ENCODE measurements around the gene TUFT1.
"Not testable (repeated sequence)": the region's sequence is repeated elsewhere in the genome, so short reads cannot be mapped to it uniquely, and the experiment has no call there.

Gene TUFT1

DNA sequence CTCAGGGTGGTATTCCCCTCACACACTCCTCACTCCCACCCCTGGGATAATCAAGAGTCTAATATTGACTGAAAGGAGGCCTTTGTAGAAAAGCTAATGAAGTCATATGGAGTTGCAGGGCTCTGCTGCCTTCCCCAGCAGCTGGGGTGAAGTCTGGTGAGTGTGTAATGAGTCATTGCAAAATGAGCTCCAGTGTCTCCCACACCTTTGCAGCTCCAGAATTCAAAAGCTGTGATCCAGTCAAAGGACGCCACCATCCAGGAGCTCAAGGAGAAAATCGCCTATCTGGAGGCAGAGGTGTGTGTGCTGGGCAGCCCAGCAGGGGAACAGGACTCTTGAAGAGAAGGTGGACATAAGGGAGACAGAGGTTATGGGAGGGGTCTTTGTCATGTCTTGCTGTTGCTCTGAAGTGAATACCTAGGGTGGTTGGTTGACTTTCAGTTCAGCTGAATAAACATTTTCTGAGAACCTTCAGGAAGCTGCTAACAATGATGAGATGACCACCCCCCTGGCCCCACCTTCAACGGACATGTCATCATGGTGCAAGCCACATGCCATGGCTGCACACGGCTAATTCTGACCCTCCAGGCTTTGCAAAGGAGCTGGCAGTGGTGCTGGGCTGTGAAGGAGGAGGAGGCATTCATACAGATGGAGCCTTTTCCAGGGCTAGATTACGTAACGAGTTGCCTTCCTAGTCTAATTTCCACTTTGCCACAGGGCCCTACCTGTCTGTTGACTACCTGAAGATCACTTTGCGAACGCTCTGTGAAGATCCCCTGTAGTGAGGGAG, 39.5 kb downstream of the TUFT1 start:
- DNase-seq (ENCODE audit: low read depth in 2 of 3, low spot score in 1 of 3): no peak

DNA sequence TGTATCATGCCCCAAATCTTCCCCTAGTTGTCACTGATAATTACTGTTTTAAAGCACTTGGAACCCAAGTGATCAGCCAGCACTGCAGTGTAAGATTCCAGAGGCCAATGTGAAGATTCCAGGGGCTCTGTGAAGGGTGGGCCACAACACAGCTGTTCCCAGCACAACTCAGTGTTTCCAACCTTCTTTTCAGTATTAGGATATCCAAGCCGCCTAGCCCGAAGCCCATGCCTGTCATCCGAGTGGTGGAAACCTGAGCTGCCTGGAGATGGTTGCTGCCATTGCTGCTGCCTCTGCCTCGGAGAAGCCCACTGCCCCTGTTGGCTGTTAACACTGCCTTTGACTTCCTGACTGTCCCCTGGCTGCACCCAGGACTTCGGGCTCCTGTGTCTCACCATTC, 41.3 kb downstream of the TUFT1 start:
- no peak for DNase-seq (ENCODE audit: low read depth in 2 of 3, low spot score in 1 of 3)

DNA sequence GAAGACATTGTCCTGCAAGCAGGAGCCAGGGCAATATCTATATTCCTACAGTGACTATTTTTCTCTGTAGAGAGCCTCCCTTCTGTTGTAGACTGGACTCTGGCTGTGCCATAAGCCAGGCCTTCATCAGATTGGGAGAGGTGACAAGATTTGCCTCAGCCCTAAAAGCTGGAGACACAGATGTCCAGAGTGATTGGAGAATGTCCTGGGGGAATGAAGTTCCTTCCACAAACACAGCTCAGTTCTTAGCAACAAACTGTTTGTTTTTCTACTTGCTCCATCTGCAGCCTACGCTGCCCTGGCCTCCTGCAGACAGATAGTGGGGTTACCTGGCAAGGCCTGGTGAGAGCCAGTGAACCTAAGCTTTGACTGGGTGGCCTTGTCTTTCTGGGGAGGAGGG, 41.8 kb downstream of the TUFT1 start:
- no peak for DNase-seq (ENCODE audit: low read depth in 2 of 3, low spot score in 1 of 3)

DNA sequence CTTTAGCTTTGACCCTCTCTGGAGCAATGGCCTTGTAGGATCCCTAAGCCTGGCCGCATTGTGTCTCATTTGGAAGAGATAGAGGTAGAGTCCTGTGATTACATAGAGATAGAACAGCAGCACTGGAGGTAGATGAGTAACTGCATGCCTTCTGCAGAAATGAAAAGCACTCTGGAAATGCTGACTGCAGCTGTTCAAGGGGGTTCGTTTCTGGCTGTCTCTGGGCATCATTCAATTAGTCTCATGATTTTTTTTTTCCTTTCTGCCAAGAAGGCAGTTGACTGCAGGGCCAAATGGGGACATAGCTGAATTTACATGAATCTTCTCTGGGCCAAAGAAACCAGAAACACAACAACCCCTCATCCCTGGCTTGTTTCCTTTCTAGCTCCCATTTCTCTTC, 43.7 kb downstream of the TUFT1 start:
- no peak for DNase-seq (ENCODE audit: low read depth in 2 of 3, low spot score in 1 of 3)

DNA sequence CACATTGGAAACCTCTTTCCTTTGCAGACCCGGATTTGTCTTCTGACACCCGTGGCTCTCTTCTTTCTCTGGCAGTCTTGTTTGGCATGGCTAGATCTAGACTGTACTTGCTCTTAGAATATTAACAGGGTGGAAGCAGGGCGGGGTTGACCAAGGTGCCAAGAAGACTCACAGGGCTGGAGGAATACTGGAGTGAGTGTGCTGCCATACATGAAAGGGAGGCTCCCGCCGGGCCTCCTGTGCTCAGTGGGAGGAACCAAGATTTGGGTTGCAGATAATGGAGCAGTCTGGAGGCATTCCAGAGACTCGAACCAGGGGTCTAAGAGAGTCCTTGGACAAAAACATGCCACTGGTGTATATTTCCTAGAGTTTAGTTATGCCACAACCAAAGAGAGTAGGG, 44.2 kb downstream of the TUFT1 start:
- DNase-seq (ENCODE audit: low read depth in 2 of 3, low spot score in 1 of 3): no peak

DNA sequence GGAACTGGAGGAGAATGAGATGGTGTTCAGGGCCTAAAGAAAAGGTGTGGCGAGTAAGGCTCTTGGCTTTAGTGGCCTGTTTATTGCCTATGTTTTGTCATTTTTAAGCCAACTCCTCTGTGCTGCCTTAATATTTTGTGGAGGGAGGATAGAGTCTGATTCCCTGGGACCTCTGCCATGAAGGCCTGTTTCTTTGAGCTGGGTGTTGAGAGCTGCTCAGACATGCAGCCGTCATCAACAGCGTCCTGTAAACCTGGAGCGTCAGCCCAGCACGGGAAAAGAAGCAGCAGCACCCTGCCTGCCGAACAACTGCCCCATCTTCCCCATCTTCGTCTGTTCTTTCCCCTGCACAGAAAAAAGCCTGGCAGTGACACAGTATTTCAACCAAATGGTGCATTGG, 44.7 kb downstream of the TUFT1 start:
- DNase-seq (ENCODE audit: low read depth in 2 of 3, low spot score in 1 of 3): no peak

DNA sequence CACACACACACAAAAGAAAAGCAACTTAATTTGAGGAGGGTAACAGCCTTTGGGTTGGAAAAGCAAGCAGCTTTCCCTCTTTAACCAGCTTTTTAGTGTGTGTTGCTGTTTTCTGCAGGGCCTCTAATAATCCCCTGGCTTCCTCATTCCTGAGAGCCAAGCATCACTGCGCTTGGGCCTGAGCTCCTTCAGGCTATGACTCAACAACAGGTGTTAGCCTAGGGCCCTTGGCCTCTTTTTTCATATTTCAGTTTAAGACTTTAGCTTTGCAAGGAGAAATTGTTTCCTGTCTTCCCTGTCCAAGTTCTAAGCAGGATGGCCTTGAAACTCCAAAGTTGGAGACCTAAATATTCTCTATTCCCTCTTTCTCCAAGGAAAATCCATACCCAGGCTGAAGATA, 45.5 kb downstream of the TUFT1 start:
- no peak for DNase-seq (ENCODE audit: low read depth in 2 of 3, low spot score in 1 of 3)

DNA sequence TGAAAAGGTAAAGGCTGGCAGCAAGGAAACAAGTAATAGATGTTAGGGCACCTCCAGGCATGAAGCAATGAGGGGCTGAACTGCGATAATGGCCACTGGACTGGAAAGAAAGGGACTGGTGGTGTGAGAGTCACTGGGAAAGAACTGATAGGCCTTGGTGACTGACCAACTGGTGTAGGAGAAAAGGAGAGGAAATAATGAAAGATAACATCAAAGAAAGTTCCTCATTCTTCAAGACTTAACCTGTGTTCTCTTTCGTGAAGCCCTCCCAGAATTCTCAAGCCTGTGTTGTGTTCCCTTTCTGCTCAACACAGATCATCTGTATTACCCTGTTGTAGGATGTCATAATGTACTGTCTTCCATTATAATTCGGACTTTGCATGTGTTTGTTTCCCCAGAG, 50.9 kb downstream of the TUFT1 start:
- no peak for DNase-seq (ENCODE audit: low read depth in 2 of 3, low spot score in 1 of 3)

DNA sequence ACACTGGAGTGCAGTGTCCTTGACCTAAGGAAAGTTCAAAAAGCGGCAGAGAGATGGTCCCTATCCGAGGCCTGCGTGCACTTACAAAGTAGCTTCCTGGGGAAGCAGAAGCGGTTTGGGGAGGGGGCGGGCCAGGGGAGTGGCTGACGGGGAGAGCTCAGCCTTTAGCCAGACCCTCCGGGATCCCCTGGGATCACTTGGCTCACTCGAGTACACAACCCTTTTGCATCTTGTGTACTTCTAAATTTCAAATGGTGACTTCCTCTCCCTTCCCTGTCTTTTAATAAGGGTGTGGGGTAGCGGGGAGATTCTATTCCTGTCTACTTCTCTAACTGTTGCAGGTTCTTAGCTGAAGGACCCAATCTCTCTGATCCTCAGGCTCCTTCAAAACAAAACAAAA, 53.6 kb downstream of the TUFT1 start:
- DNase-seq (ENCODE audit: low read depth in 2 of 3, low spot score in 1 of 3): no peak

DNA sequence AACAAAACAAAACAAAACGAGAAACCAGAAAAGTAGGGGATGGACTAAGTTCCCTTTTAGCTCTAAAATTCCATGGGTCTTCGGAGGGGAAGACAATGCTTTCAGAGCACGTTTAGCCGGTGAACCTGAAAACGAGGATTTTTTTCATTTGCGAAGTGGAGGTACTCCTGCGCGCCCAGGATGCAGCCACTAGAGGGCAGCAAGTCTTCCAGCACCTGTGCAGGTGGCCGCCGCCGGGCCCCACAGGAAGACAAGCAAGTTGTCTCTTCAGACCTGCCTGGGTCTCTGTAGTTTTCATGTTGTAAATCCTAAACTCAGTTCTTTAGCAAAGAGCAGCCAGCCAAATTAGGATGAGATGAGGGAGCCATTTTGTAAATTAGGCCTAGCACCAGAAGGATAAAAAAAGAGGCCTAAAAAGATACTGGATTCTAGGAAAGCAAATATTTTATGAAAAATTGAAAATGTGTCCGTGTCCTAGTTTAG, 54.1 kb downstream of the TUFT1 start:
- DNase-seq (ENCODE audit: low read depth in 2 of 3, low spot score in 1 of 3): peak; percentile 74 to 80 (median 80)

DNA sequence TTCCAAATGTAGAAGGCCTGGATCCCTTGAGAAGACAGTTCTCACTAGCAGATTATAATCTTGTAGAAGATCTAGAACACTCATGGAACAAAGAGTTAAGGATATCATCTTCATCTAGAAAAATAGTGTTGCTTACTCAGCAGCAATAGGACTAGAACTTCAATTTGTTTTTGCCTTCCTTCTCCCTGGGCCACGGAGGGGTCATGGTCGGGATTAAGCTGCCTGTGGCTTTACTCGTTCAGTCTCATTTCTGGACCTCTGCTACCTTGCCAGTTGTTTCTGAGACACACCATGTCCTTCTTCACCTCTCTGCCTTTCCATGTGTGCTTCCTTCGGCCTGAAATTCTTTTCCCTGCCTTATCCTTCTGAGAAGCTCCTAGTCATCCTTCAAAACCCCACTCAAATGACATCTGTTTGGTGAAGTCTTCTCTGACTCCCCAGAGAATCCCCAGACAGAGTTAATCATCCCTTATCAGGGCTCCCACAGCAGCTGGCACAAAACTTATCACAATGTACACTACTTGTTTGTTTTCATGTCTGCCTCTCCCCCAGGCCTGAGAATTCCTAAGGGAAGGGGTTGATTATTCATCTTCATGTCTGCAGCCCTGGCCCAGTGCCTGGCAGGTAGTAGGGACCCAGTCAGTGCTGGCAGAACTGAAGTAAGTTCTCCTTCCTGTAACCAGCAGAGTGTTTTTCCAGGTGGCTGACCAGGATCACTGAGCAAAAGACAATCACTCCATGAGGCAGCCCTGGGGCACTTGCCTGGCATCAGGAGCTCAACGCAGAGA, 56.3 kb downstream of the TUFT1 start:
- DNase-seq (ENCODE audit: low read depth in 2 of 3, low spot score in 1 of 3): no peak

DNA sequence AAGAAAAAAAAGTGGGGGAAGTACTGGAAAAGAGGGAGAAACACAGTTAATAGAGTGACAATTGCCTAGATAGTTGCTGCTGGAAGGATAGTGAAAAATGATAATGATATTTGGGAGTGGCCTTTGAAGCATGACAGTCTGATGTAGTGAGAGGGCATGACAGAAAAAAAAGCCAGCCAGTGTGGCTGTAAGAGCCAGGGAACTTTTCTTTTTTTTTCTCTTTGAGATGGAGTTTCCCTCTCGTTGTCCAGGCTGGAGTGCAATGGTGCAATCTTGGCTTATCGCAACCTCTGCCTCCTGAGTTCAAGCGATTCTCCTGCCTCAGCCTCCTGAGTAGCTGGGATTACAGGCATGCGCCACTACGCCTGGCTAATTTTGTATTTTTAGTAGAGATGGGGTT, 62.4 kb downstream of the TUFT1 start:
- not testable (repeated sequence) for DNase-seq (ENCODE audit: low read depth in 2 of 3, low spot score in 1 of 3)

DNA sequence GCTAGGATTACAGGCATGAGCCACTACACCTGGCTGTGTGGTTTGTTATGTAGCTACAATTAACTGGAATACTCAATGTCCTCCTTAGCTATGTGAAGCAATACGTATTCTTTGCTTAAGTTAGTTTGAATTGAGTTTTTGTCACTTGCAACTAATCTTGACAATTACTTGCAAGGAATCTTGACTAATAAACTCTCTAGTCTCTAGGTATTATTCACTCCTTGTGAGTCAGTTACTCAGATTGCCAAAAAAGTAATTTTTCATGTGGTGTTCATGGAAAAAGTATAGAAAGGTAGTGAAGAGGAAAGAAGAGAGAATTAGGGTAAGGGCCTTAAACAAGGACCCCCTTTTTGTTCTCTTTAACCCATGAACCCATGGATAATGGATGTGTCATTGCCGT, 64.2 kb downstream of the TUFT1 start:
- no peak for DNase-seq (ENCODE audit: low read depth in 2 of 3, low spot score in 1 of 3)

DNA sequence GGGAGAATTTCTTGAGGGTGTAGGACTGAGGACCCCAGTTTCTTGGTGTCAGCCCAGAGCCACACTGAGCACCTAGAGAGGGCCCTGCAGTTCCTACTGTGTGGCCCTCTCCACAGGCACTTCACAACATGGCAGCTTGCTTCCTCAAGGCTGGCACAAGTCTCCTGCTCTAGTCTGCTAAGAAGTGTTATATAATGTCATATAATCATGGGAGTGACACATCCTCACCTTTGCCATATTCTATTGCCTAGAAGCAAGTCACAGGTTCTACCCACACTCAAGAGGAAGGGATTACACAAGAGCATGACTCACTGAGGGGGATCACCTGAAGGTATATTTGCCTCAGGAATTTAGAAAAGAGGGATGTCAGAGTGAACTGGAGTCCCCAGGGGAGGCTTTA, 66.3 kb downstream of the TUFT1 start:
- no peak for DNase-seq (ENCODE audit: low read depth in 2 of 3, low spot score in 1 of 3)

DNA sequence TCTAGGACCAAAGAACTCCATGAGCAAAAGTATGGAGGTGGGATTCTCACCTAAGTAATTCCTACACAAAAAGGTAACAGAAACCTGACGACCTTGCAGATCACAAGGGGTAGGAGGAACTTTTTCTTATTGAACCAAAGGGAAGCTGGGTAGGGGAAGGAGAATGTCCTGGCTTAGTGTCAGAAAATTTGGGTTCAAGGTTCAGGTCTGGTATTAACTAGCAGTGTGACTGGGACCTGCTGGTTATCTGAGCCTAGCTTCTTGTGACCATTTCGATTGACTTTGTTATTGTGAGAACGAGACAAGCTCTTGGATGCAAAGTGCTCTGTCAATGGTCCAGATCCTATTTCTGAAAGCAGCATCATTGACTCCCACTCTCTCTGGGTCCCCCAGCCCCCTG, 66.7 kb downstream of the TUFT1 start:
- no peak for DNase-seq (ENCODE audit: low read depth in 2 of 3, low spot score in 1 of 3)

DNA sequence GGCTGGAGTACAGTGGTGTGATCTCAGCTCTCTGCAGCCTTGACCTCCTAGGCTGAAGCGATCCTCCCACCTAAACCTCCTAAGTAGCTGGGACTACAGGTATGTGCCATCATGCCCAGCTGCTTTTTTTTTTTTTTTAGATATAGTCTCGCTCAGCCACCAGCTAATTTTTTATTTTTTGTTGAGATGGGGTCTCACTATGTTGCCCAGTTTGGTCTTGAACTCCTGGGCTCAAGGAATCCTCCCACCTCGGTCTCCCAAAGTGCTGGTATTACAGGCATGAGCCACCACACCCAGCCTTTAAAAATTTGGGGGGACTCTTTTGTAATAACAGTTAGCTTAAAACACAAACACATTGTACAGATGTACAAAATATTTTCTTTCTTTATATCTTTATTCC, 70.0 kb downstream of the TUFT1 start:
- no peak for DNase-seq (ENCODE audit: low read depth in 2 of 3, low spot score in 1 of 3)

DNA sequence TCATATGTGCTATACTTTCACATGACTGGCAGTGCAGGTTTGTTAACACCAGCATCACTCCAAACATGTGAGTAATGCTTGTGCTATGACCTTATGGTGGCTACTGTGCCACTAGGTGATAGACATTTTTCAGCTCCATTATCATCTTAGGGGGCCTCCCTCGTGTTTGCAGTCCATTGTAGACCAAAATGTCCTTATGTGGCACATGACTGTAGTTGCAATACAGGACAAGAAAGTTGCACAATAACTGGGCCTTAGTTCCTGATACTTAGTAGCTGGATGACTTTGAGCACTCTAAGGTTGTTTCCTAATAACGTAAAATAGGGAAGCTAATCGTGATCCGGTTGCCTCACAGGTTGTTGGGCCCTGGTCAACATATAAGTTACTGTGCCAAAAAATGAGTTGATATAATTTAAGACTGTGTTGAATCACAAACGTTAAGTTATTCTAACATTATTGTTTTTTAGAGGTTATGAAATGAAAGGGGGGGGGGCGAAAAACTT, 71.2 kb downstream of the TUFT1 start:
- no peak for DNase-seq (ENCODE audit: low read depth in 2 of 3, low spot score in 1 of 3)

DNA sequence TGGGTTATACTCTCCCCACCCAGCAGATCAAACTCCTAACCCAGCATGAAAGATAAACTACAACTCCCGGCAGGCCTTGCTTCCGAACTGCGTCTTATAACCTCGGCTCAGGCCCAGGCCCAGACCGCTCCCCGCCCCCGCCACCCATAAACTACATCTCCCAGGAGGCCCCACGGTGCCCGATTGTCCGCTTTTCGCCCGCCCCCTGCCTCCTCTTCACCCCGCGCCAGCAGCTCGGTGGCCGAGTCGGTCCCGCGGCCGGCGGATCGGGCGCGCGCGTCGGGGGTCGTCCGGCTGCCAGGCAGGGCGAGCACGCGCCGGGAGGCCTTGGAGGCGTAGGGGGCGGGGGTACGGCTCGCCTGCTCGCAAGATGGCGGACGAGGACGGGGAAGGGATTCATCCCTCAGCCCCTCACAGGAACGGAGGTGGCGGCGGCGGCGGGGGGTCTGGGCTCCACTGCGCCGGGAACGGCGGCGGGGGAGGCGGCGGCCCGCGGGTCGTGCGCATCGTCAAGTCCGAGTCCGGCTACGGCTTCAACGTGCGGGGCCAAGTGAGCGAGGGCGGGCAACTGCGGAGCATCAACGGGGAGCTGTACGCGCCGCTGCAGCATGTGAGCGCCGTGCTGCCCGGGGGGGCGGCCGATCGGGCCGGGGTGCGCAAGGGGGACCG, 71.9 kb downstream of the TUFT1 start, which contains the start of gene SNX27:
TSS of gene SNX27 (plus strand) at position 219 of the 669 bp plus-strand sequence. CDS start at position 371, 152 bp downstream.
- peak; percentile 80 to 87 (median 82) for DNase-seq (ENCODE audit: low read depth in 2 of 3, low spot score in 1 of 3)

DNA sequence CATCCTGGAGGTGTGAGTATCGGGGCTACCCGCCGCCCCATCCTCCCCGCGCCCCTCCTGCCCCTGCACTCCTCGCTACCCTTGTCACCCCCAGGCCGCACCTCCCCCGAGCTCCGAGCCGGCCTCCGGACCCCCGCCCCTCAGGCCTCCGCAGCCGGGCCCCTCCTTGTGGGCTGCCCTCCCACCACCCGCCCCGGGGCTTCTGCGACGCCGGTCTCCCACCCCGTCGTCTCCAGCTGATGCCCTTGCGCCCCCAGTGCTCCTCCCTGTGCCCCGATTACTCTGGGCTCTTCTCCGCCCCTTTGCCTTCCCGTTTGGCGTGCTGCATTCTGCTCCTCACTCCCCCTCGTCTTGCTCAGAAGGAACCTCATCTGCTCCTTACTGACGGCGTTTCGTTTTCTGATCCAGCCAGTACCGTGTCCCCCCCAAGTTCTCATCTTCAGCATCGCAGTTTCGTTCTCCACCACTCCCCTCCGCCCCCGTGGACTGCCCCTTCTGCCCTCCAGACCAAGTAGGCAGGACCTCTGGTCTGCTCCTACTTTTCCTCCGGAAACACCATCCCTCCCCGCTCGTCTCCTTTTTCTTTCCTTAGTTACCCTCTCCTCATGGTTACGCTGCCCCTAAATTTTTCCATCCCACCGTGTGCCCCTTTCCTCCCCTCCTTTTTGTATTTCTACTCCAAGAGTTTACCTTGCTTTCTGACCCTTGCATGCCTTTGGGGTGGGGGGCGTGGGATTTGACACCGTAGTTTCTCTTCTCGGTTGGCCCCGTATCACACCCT, 72.6 kb downstream of the TUFT1 start:
- DNase-seq (ENCODE audit: low read depth in 2 of 3, low spot score in 1 of 3): peak in 2 of 3 donors; percentile 4 to 9

DNA sequence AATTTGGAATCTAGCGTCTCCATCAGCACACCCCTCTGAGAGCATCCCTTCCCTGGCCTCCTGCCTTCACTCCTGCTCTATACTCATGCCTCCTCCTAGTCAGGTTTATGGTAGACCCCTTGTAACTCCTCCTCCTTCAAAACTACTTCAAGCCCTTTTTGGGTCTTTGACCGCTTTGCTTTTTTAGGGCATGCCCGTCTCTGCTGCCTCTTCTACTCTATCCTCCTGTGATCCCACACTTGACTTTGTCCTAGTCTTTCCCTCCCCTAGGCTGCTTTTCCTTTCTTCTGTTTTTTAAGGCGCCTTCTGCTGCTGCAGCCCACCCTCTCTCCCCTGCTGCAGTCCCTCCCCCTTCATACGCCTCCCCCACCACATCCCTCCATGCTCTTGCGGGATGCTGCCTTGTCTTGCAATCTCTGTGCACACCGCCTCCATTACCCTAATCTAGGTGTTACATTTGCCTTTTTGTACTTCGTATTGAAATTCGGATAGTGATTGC, 73.2 kb downstream of the TUFT1 start:
- no peak for DNase-seq (ENCODE audit: low read depth in 2 of 3, low spot score in 1 of 3)

Data from stimulated activated CD4-positive, alpha-beta T cell treated with anti-CD3 and anti-CD28 coated beads, Interleukin-12 subunit alpha, Interleukin-12 subunit beta, amount 100 ng/mL, for 48 hours (primary cell).